Transverse colon (tissue), 4 donors: Measurements from ENCODE around the gene CENPA. TPM values are rescaled to one million over a fixed set of nuclear protein-coding genes. Genes with fewer than 3 reads are reported as not detected.
"Not testable (repeated sequence)": the region's sequence is repeated elsewhere in the genome, so short reads cannot be mapped to it uniquely, and the experiment has no call there.

ENCODE experiments used
- DNase-seq: peaks from one replicate; pipeline ENCODE4 v3.0.0-alpha.2; 2019
- H3K27ac ChIP-seq, 4 donors: fragments of 200-600 bp; sonication (generic); 2 replicates each; pipeline ENCODE4 v1.5.1; 2016 to 2018; ENCODE audit warnings: inconsistent platforms in 4 of 4
- H3K27me3 ChIP-seq: fragments of 200-600 bp; sonication (generic); 2 replicates; pipeline ENCODE4 v1.5.1; 2017; ENCODE audit warnings: inconsistent platforms
- H3K36me3 ChIP-seq, 4 donors: fragments of 200-600 bp; sonication (generic); 2 replicates each; pipeline ENCODE4 v1.5.1; 2017 to 2019; ENCODE audit warnings: inconsistent platforms in 4 of 4
- H3K4me1 ChIP-seq, 4 donors: fragments of 200-600 bp; sonication (generic); 2 replicates each; pipeline ENCODE4 v1.5.1; 2017 to 2020; ENCODE audit warnings: inconsistent platforms in 4 of 4
- H3K4me3 ChIP-seq, 4 donors: fragments of 200-600 bp; sonication (generic); 1 replicate in 1 of 4; 2 replicates in 3 of 4; pipeline versions ENCODE4 v1.5.1 to v1.6.1; 2017 to 2019; ENCODE audit warnings: inconsistent platforms in 4 of 4
- H3K9me3 ChIP-seq, 2 donors: fragments of 200-600 bp; sonication (generic); 2 replicates each; pipeline ENCODE4 v1.5.1; 2017 to 2019; ENCODE audit warnings: inconsistent platforms in 2 of 2
- CTCF ChIP-seq, 5 experiments: fragments of 200-600 bp in 3 of 5; fragments of 450-650 bp in 2 of 5; sonication (generic) in 3 of 5; IDR thresholded peaks; 1 replicate in 2 of 5; 2 replicates in 3 of 5; pipeline ENCODE4 v1.5.1; 2016 to 2017; ENCODE audit warnings: antibody characterized with exemption in 5 of 5, inconsistent platforms in 3 of 5, mild to moderate bottlenecking in 2 of 5, moderate library complexity in 1 of 5
- EP300 ChIP-seq: sonication (generic); formaldehyde crosslinking; IDR thresholded peaks from one replicate; pipeline ENCODE4 v1.6.1; 2017; ENCODE audit warnings: antibody characterized with exemption, low read depth
- POLR2A ChIP-seq: fragments of 450-650 bp; IDR thresholded peaks from one replicate; pipeline ENCODE4 v1.6.1; 2016; ENCODE audit warnings: antibody characterized with exemption, mild to moderate bottlenecking, moderate library complexity
- POLR2AphosphoS5 ChIP-seq, 3 donors: sonication (generic); formaldehyde crosslinking; IDR thresholded peaks; one replicate each; pipeline ENCODE4 v1.6.1; 2016; ENCODE audit warnings: antibody characterized with exemption in 3 of 3
- WGBS, 2 donors: methylation state at CpG; one replicate each; pipeline ENCODE4 v1.1.5; 2018; ENCODE audit warnings: low coverage in 1 of 2; 5-methylcytosine and 5-hydroxymethylcytosine counted together
- in situ Hi-C, 4 donors: fragments of 200-750 bp; cut with MboI; loops; one replicate each; pipeline versions ENCODE4 v1.15.0 to v1.15.1; 2017; ENCODE audit warnings: low sequenced_read_pairs in 3 of 4, low pct_ligation_motif_present in 1 of 4, low pct_unique_long_range_greater_than_20kb in 1 of 4
- intact Hi-C: fragments of 100-400 bp; cut with DNase I; formaldehyde crosslinking; loops from one replicate; pipeline ENCODE4 v1.15.1; 2023; ENCODE audit warnings: low total_unique reads
- total RNA-seq, 4 donors: library from RNA; depleted of rRNA; stranded (reverse); fragments of >200 nt; gene quantifications; one replicate each; pipeline ENCODE4 v1.1.0, GENCODE V29; 2016

CENPA gene
- total RNA-seq, 4 donors from 2014 or later = 1.1 to 14.9 TPM; not detected in 2

DNA sequence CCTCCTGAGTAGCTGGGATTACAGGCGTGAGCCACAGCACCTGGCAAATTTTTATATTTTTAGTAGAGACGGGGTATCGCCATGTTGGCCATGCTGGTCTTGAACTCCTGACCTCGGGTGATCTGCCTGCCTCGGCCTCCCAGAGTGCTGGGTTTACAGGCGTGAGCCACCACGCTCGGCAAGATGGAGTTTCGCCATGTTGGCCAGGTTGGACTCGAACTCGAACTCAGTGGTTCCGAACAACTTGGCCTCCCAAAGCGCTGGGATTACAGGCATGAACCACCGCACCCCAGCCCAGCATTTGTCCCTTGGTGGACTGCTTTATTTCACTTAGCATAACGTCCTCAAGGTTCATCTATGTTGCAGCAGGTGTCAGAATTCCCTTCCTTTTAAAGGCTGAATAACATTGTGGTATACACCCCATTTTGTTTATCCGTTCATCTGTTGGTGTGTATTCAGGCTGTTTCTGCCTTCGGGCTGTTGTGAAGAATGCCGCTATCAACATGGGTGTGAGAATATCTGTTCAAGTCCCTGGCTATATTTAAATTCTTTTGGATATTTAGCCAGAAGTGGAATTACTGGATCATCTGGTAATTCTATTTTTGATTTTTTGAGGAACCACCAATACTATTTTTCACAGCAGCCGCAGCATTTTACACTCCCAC lies 1.2 kb upstream of the CENPA start:
- peaks cover 0 to 36% (median 17%) of the 10 kb centered on the region in 4 donors for H3K4me1 ChIP-seq
- in situ Hi-C loops = no loop called here
- TF ChIP-seq CTCF (IDR thresholded peaks at IDR 0.05) = no peak
- no peak for TF ChIP-seq POLR2AphosphoS5 (IDR thresholded peaks at IDR 0.05)
- TF ChIP-seq POLR2A = no peak
- TF ChIP-seq EP300 = no peak
- H3K36me3 ChIP-seq = peaks cover 0 to 15% (median 0%) of the 10 kb centered on the region in 4 donors
- H3K4me3 ChIP-seq = no peak overlapping the region
- peaks cover 4% of the 10 kb centered on the region for H3K27me3 ChIP-seq
- DNase-seq = no peak
- H3K27ac ChIP-seq = peak overlapping the region in 2 of 4 donors; percentile 65 to 70
- H3K9me3 ChIP-seq = no peaks in the 10 kb centered on the region
- intact Hi-C loops = no loop called here
- WGBS, 2 donors = 96 to 97% methylated on average over 4 to 19 of the region's 19 CpGs

GRCh38 chr2:26786207-26787028 lies 562 bp downstream of the CENPA start:
- intact Hi-C loops (no loop called here), in situ Hi-C loops (no loop called here)
- Histone ChIP-seq H3K27ac (peak overlapping the region in 3 of 4 donors; percentile 67 to 77 (median 70)), H3K36me3 (peaks cover 0 to 2% (median 0%) of the 10 kb centered on the region in 4 donors), H3K27me3 (peaks cover 4% of the 10 kb centered on the region), H3K9me3 (no peaks in the 10 kb centered on the region), H3K4me1 (peaks cover 0 to 29% (median 17%) of the 10 kb centered on the region in 4 donors), H3K4me3 (peak overlapping the region; percentile 34 to 100 (median 78))
- DNase-seq = no peak
- TF ChIP-seq POLR2AphosphoS5 (IDR thresholded peaks at IDR 0.05) = no peak
- no peak for TF ChIP-seq CTCF (IDR thresholded peaks at IDR 0.05)
- no peak for TF ChIP-seq EP300
- 4 to 13% methylated on average over 5 to 54 of the region's 55 CpGs for WGBS, 2 donors

- TF ChIP-seq POLR2A (no peak), POLR2AphosphoS5 (IDR thresholded peaks at IDR 0.05) (no peak), CTCF (IDR thresholded peaks at IDR 0.05) (no peak), EP300 (no peak)
- intact Hi-C loops = loop anchor here (5.0 kb wide), 1 partner anchor 1100 kb away; no protein-coding TSS in a partner anchor
- H3K27ac ChIP-seq = no peak overlapping the region
- no peak overlapping the region for H3K4me3 ChIP-seq
- in situ Hi-C loops = no loop called here
- no peak for DNase-seq
- no peaks in the 10 kb centered on the region for H3K9me3 ChIP-seq
- H3K36me3 ChIP-seq = no peaks in the 10 kb centered on the region
- no peaks in the 10 kb centered on the region for H3K4me1 ChIP-seq
- peaks cover 4% of the 10 kb centered on the region for H3K27me3 ChIP-seq
- WGBS, 2 donors = 73 to 90% methylated on average over 3 of the region's 3 CpGs
These were observed 6.9 kb downstream of the CENPA start for GRCh38 chr2:26792720-26793119.

DNA sequence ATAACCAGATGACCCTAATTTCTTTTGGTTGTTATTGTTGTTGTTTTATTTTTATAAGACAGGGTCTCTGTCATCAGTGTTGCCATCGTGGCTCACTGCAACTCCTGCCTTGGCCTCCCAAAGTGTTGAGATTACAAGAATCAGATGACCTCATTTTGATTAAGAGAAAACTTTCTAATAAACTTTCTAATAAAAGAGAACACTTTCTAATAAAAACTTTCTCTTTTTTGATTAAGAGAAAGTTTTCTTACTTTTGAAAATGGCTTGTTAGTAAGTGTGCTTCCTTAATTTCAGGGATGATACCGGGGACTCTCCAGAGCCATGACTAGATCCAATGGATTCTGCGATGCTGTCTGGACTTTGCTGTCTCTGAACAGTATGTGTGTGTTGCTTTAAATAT lies 7.7 kb downstream of the CENPA start:
- H3K27me3 ChIP-seq = peaks cover 4% of the 10 kb centered on the region
- no peak overlapping the region for H3K27ac ChIP-seq
- H3K4me1 ChIP-seq = no peaks in the 10 kb centered on the region
- no peak for DNase-seq
- TF ChIP-seq EP300 (no peak), POLR2AphosphoS5 (IDR thresholded peaks at IDR 0.05) (no peak), POLR2A (no peak), CTCF (IDR thresholded peaks at IDR 0.05) (no peak)
- H3K4me3 ChIP-seq = no peak overlapping the region
- no peaks in the 10 kb centered on the region for H3K36me3 ChIP-seq
- 95 to 96% methylated on average over 3 of the region's 3 CpGs for WGBS, 2 donors
- in situ Hi-C loops = no loop called here
- intact Hi-C loops = loop anchor here (5.0 kb wide), 1 partner anchor 1101 kb away; no protein-coding TSS in a partner anchor
- no peaks in the 10 kb centered on the region for H3K9me3 ChIP-seq

DNA sequence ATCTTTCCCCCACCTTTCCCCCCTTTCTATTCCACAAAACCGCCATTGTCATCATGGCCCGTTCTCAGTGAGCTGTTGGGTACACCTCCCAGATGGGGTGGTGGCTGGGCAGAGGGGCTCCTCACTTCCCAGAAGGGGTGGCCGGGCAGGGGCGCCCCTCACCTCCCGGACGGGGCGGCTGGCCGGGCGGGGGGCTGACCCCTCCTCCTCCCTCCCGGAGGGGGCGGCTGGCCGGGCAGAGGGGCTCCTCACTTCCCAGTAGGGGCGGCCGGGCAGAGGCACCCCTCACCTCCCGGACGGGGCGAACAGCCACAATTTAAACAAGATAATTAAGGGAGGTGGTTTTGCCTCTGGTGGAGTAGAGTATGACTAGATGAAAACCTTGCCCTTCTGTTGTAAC lies 9.3 kb downstream of the CENPA start:
- in situ Hi-C loops = not testable (repeated sequence)
- 94% methylated on average over 9 of the region's 17 CpGs; no CpG with 5 or more reads in 1 of the 2 donors for WGBS, 2 donors

More for the DNA sequence above, 9.3 kb downstream of the CENPA start:
- intact Hi-C loops, H3K27me3 ChIP-seq, H3K9me3 ChIP-seq, H3K36me3 ChIP-seq, H3K4me3 ChIP-seq, H3K27ac ChIP-seq, H3K4me1 ChIP-seq, DNase-seq: not testable (repeated sequence)
